ENCODE measurements around the gene DCAF6.
A peak's percentile ranks its signal among the peaks of the same experiment; 100 is the strongest.

The DCAF6 gene

DNA sequence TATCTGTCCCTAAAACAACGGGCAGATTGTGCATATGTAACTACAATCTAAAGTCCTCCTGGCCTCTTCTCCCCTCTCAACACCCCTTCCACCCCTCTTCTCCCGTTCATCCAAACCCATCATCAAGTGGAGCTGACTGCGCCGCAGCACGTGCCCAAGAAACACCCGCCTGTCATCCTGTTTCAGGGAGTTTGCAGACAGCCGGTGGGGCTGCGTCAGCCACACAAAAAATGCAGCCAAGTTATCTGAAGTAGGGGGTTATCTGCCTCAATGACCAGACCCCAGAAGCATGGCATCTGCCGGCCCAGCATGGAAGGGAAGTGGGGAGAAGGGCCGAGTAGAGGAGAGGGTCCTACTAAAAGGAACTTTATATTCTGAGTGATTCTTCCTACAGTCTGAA, 151.2 kb downstream of the DCAF6 start:
- POLR2A ChIA-PET = no interaction called here
- no peak for TF ChIP-seq FOXA1 (IDR thresholded peaks at IDR 0.05)
- TF ChIP-seq ELF4 (IDR thresholded peaks at IDR 0.05) = no peak
- TF ChIP-seq NFRKB (IDR thresholded peaks at IDR 0.05) = no peak
- no peak for TF ChIP-seq HDGF (IDR thresholded peaks at IDR 0.05; ENCODE audit: borderline replicate concordance)
- TF ChIP-seq FOXK2 (IDR thresholded peaks at IDR 0.05) = no peak
- no peak for TF ChIP-seq FOXM1 (IDR thresholded peaks at IDR 0.05; ENCODE audit: borderline replicate concordance)
- TF ChIP-seq LEF1 (IDR thresholded peaks at IDR 0.05; ENCODE audit: borderline replicate concordance) = no peak
- no peak for TF ChIP-seq CTBP1 (IDR thresholded peaks at IDR 0.05; ENCODE audit: borderline replicate concordance)
- CTCF ChIA-PET = no interaction called here
- no peak for DNase-seq (ENCODE audit: extremely low spot score)

DNA sequence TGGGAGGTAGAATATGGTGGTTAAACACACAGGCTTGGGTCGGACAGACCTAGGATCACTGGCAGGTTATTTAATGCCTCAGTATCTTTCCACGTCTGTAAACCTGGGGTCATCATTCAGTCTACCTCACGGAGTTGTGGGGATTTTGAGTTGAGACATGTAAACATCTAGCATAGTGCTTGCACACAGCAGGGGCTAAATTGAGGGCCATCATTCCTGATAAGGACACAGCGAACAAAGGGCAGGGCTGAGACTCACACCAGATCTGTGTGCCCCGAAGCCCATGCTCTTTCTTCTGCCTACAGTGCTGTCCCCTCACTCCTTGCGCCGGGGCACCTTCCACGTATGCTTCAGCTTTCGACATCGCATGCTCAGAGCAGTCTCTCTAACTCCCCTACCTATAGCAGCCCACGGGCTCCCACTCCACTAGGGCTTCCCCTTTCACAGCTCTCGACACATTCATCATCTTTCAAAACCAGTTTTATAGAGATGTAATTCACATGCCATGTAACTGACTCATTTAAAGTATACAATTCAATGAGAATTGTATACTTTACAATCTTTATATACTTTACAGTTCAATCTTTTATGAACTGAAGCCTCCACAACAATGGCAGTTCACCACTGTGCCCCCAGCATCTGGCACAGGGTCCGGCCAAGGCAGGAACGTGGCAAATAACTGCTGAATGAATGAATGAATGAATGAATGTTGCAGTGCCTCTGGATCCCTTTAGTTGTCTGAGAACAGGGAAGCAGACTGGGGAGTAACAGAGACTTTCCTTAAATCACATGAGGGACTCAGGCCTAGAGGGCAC, 152.2 kb downstream of the DCAF6 start:
- ChIA-PET CTCF (no interaction called here), POLR2A (no interaction called here)
- TF ChIP-seq BHLHE40 (IDR thresholded peaks at IDR 0.05; ENCODE audit: borderline replicate concordance) (no peak), CTBP1 (IDR thresholded peaks at IDR 0.05; ENCODE audit: borderline replicate concordance) (no peak), ARNT (IDR thresholded peaks at IDR 0.05) (no peak), FOXK2 (IDR thresholded peaks at IDR 0.05) (no peak), TARDBP (IDR thresholded peaks at IDR 0.05) (no peak), FOXM1 (IDR thresholded peaks at IDR 0.05; ENCODE audit: borderline replicate concordance) (no peak), HDGF (IDR thresholded peaks at IDR 0.05; ENCODE audit: borderline replicate concordance) (no peak)
- peak; percentile 5 for DNase-seq (ENCODE audit: extremely low spot score)

DNA sequence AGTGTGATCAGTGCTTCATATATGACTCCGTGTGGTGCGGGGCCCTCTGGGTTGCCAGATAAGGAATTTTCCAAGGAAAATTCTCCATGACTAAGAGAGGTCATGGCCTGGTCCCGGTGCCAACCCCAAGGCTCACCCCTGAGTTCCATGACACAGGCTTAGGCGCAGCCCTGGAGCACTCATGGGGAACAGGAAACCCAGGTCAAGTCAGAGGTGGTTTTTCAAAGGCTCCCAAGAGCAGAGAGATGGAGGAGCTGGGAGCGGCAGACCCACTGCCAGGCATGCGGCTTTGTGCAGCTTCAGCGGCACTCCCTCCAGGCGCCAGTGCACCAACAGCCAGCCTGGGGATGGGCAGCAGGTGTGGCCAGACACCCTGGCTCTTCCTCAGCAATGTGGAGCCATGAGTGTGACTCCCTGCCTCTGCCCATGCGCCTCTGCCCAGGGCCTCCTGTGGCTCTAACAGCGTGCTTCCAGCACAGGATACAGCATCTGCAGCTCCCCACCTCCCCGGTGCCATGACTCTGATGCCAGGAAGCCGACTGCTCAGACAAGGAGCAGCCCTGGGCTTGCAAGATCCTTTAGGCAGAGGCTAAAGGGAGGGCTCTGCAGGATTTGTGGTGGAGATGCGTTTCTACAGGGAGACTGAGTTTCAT, 153.0 kb downstream of the DCAF6 start:
- peak; percentile 6 for DNase-seq (ENCODE audit: extremely low spot score)
- no peak for TF ChIP-seq LEF1 (IDR thresholded peaks at IDR 0.05; ENCODE audit: borderline replicate concordance)
- no peak for TF ChIP-seq CTBP1 (IDR thresholded peaks at IDR 0.05; ENCODE audit: borderline replicate concordance)
- TF ChIP-seq HDGF (IDR thresholded peaks at IDR 0.05; ENCODE audit: borderline replicate concordance) = no peak
- no peak for TF ChIP-seq FOXA1 (IDR thresholded peaks at IDR 0.05)
- TF ChIP-seq ZNF384 (IDR thresholded peaks at IDR 0.05) = no peak
- TF ChIP-seq, protein P1, sequence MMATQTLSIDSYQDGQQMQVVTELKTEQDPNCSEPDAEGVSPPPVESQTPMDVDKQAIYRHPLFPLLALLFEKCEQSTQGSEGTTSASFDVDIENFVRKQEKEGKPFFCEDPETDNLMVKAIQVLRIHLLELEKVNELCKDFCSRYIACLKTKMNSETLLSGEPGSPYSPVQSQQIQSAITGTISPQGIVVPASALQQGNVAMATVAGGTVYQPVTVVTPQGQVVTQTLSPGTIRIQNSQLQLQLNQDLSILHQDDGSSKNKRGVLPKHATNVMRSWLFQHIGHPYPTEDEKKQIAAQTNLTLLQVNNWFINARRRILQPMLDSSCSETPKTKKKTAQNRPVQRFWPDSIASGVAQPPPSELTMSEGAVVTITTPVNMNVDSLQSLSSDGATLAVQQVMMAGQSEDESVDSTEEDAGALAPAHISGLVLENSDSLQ (IDR thresholded peaks at IDR 0.05) = no peak
- no peak for TF ChIP-seq L3MBTL2 (conservative IDR thresholded peaks at IDR 0.05)
- TF ChIP-seq ARNT (IDR thresholded peaks at IDR 0.05) = no peak
- no peak for TF ChIP-seq SP1 (IDR thresholded peaks at IDR 0.05)
- TF ChIP-seq TARDBP (IDR thresholded peaks at IDR 0.05) = no peak
- TF ChIP-seq FOXM1 (IDR thresholded peaks at IDR 0.05; ENCODE audit: borderline replicate concordance) = no peak
- no peak for TF ChIP-seq ELF4 (IDR thresholded peaks at IDR 0.05)
- no peak for TF ChIP-seq SUZ12 (IDR thresholded peaks at IDR 0.05)
- TF ChIP-seq NFRKB (IDR thresholded peaks at IDR 0.05) = no peak
- TF ChIP-seq BHLHE40 (IDR thresholded peaks at IDR 0.05; ENCODE audit: borderline replicate concordance) = no peak
- no peak for TF ChIP-seq FOXK2 (IDR thresholded peaks at IDR 0.05)
- POLR2A ChIA-PET = no interaction called here
- CTCF ChIA-PET = no interaction called here

DNA sequence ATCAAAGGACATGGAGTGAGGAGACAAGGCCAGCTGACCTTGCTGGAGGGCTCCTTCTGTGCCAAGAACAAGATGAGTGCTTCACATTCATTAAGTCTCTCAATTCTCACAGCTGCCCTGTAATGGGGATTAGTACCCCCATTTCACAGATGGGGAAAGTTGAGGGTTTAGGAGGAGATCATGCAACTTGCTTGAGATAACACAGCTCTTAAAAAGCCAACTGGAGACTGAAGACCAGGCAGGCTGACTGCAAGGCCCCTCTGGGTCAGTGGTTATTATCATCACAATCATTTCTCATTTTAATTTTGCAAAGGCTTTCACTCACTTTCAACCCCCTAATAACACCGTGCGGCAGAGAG, 153.5 kb downstream of the DCAF6 start:
- TF ChIP-seq FOXA1 (IDR thresholded peaks at IDR 0.05) (no peak), BHLHE40 (IDR thresholded peaks at IDR 0.05; ENCODE audit: borderline replicate concordance) (no peak), SP1 (IDR thresholded peaks at IDR 0.05) (no peak), CTBP1 (IDR thresholded peaks at IDR 0.05; ENCODE audit: borderline replicate concordance) (no peak), TARDBP (IDR thresholded peaks at IDR 0.05) (no peak), FOXK2 (IDR thresholded peaks at IDR 0.05) (no peak)
- ChIA-PET CTCF (no interaction called here), POLR2A (no interaction called here)
- DNase-seq (ENCODE audit: extremely low spot score) = no peak

DNA sequence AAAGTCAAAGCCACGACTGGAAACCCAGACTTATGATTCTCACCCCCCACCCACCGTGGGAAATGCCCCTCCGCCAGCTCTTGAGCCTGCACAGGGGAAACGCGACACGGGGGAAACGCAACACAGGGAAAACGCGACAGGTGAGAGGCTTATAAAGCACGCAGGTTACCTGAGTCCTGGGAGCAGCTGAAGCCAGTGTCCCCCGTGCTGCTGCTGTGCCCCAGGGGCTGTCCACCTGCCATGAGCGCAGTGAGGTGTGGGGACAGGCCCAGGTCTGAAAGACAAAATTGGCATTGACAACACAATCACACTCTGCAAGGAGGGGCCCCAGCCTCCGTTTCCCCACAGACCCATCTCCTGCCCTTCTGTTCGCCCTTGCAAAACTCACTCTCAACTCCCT, 153.9 kb downstream of the DCAF6 start:
- ChIA-PET CTCF (no interaction called here), POLR2A (no interaction called here)
- DNase-seq (ENCODE audit: extremely low spot score) = no peak
- TF ChIP-seq FOXK2 (IDR thresholded peaks at IDR 0.05) (no peak), SUZ12 (IDR thresholded peaks at IDR 0.05) (no peak), NFRKB (IDR thresholded peaks at IDR 0.05) (no peak), L3MBTL2 (conservative IDR thresholded peaks at IDR 0.05) (no peak), SP1 (IDR thresholded peaks at IDR 0.05) (no peak), FOXA1 (IDR thresholded peaks at IDR 0.05) (no peak), TARDBP (IDR thresholded peaks at IDR 0.05) (no peak), ARNT (IDR thresholded peaks at IDR 0.05) (no peak), BHLHE40 (IDR thresholded peaks at IDR 0.05; ENCODE audit: borderline replicate concordance) (no peak), ELF4 (IDR thresholded peaks at IDR 0.05) (no peak), FOXM1 (IDR thresholded peaks at IDR 0.05; ENCODE audit: borderline replicate concordance) (no peak), LEF1 (IDR thresholded peaks at IDR 0.05; ENCODE audit: borderline replicate concordance) (no peak), ZNF384 (IDR thresholded peaks at IDR 0.05) (no peak), HDGF (IDR thresholded peaks at IDR 0.05; ENCODE audit: borderline replicate concordance) (no peak), CTBP1 (IDR thresholded peaks at IDR 0.05; ENCODE audit: borderline replicate concordance) (no peak)

DNA sequence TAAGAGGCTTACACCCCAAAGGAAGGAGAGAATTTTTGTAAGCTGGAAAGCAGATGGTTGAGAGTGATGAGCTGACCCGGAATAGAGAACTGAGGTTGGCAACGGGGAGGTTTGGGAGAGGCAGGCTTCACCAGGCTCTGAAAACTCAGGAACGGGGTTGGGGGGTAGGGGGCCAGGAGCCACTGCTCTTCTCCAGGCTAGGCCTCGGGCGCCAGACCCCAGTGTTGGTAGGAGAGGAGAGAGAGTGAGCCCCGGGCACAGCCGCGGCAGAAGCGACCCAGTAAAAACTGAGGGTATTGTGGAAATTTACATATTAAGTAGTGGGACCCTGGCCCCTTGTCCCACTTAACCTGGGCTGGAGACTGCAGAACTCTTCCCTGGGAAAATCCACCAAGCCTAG, 154.6 kb downstream of the DCAF6 start:
- no peak for DNase-seq (ENCODE audit: extremely low spot score)
- POLR2A ChIA-PET = no interaction called here
- TF ChIP-seq LEF1 (IDR thresholded peaks at IDR 0.05; ENCODE audit: borderline replicate concordance) = no peak
- TF ChIP-seq SUZ12 (IDR thresholded peaks at IDR 0.05) = no peak
- TF ChIP-seq ARNT (IDR thresholded peaks at IDR 0.05) = no peak
- TF ChIP-seq, protein P1 (IDR thresholded peaks at IDR 0.05) = no peak
- TF ChIP-seq L3MBTL2 (conservative IDR thresholded peaks at IDR 0.05) = no peak
- no peak for TF ChIP-seq ZNF384 (IDR thresholded peaks at IDR 0.05)
- no peak for TF ChIP-seq FOXK2 (IDR thresholded peaks at IDR 0.05)
- TF ChIP-seq SP1 (IDR thresholded peaks at IDR 0.05) = no peak
- TF ChIP-seq HDGF (IDR thresholded peaks at IDR 0.05; ENCODE audit: borderline replicate concordance) = no peak
- TF ChIP-seq FOXM1 (IDR thresholded peaks at IDR 0.05; ENCODE audit: borderline replicate concordance) = no peak
- no peak for TF ChIP-seq NFRKB (IDR thresholded peaks at IDR 0.05)
- no peak for TF ChIP-seq TARDBP (IDR thresholded peaks at IDR 0.05)
- TF ChIP-seq BHLHE40 (IDR thresholded peaks at IDR 0.05; ENCODE audit: borderline replicate concordance) = no peak
- no peak for TF ChIP-seq ELF4 (IDR thresholded peaks at IDR 0.05)
- TF ChIP-seq CTBP1 (IDR thresholded peaks at IDR 0.05; ENCODE audit: borderline replicate concordance) = no peak
- TF ChIP-seq FOXA1 (IDR thresholded peaks at IDR 0.05) = no peak
- CTCF ChIA-PET = interaction anchor here (1.0 to 3.5 kb wide), 2 partner anchors 9 to 145 kb away, joined by 3 to 8 read pairs; no protein-coding TSS in a partner anchor

Measured in HEK293T (cell line).